ENCODE results near the gene ESRRG. TPM values are rescaled to one million over a fixed set of nuclear protein-coding genes. Genes with fewer than 3 reads are reported as not detected.

Gene ESRRG
- total and polyA plus RNA-seq, 2 of the 8 experiments (the other 6 are each of a cell fraction or from before 2014, with no cell fraction given): 0.59 to 1.4 TPM

DNA sequence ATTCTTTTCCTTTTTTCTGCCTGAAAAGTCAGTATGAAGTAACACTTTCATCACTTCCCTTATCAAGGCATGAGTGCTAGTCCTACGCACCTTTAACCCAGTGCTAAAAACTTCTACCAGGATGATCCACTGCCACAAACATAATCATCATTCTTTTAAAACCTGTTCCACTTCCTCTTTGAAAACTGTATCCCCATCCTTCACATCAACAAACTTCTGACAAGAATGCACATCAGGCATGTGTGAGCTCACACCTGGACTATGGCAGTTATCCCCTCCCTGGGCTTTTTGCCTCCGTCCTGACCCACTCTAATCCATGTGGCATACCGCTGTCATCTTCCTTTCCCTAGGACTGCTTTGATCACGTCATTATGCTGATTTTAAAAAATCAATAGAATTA is 70.2 kb downstream of the ESRRG start:
- ChIA-PET POLR2A (ENCODE audit: partially characterized antibody) (interaction anchor here (0.8 kb wide), 1 partner anchor 346 kb away, joined by 3 read pairs; no protein-coding TSS in a partner anchor), CTCF (ENCODE audit: partially characterized antibody) (no interaction called here)
- no peak overlapping the region for H2BK20ac ChIP-seq (ENCODE audit: low read length)
- no peak overlapping the region for H3K4ac ChIP-seq (replicated peaks; ENCODE audit: insufficient read length, low read depth, low read length)
- no peaks in the 10 kb centered on the region for H3K79me2 ChIP-seq (ENCODE audit: control insufficient read depth in 1 of 2, insufficient read depth in 2 of 2, low read length in 2 of 2)
- H4K8ac ChIP-seq (ENCODE audit: extremely low read depth, insufficient read depth, low read length): no peak overlapping the region
- 68% methylated on average over 4 of the region's 4 CpGs; no CpG with 5 or more reads in 1 of the 2 experiments for WGBS, 2 experiments (ENCODE audit: extremely low coverage in 1 of 2, insufficient coverage in 1 of 2, insufficient read length in 1 of 2, insufficient replicate concordance in 2 of 2, low coverage in 1 of 2, low lambda C conversion rate in 2 of 2, missing lambda C conversion rate in 1 of 2)
- H2BK12ac ChIP-seq (ENCODE audit: low read depth, low read length): no peak overlapping the region
- H3K23me2 ChIP-seq (ENCODE audit: low read depth, low read length): no peaks in the 10 kb centered on the region
- H3K56ac ChIP-seq (replicated peaks; ENCODE audit: insufficient read length, low read depth, low read length): no peak overlapping the region
- no peaks in the 10 kb centered on the region for H4K20me1 ChIP-seq (replicated peaks in 1 of 2; ENCODE audit: control insufficient read depth in 1 of 2, insufficient read depth in 2 of 2, low read length in 2 of 2)
- no peak overlapping the region for H2BK120ac ChIP-seq (replicated peaks; ENCODE audit: low read depth, low read length)
- no peak overlapping the region for H4K5ac ChIP-seq (ENCODE audit: insufficient read length, low read depth, low read length)
- H3K36me3 ChIP-seq (ENCODE audit: control insufficient read depth in 2 of 4, insufficient read depth in 4 of 4, low read length in 3 of 4): no peaks in the 10 kb centered on the region
- no peak overlapping the region for H2BK5ac ChIP-seq (ENCODE audit: low read depth, low read length)
- no peak overlapping the region for H2BK15ac ChIP-seq (ENCODE audit: low read length)
- H4K91ac ChIP-seq (replicated peaks; ENCODE audit: insufficient read length, low read length): no peak overlapping the region
- no peak overlapping the region for H3K4me2 ChIP-seq (ENCODE audit: insufficient read depth in 1 of 2, low read depth in 2 of 2, low read length in 2 of 2)
- no peaks in the 10 kb centered on the region for H3K9me3 ChIP-seq (ENCODE audit: insufficient read depth in 2 of 2, low read depth in 1 of 2, low read length in 1 of 2)
- H2AFZ ChIP-seq (ENCODE audit: low read length): no peak overlapping the region
- no peaks in the 10 kb centered on the region for H3K27me3 ChIP-seq (replicated peaks in 1 of 4; ENCODE audit: control insufficient read depth in 3 of 4, extremely low read depth in 1 of 4, insufficient read depth in 3 of 4, low read length in 3 of 4)
- no peak overlapping the region for H3K27ac ChIP-seq (ENCODE audit: low read depth, low read length)
- H3K4me1 ChIP-seq (replicated peaks in 1 of 4; ENCODE audit: control insufficient read depth in 3 of 4, insufficient read depth in 4 of 4, low read length in 3 of 4): no peaks in the 10 kb centered on the region
- H3K14ac ChIP-seq (ENCODE audit: insufficient read length): no peak overlapping the region
- FAIRE-seq (no peak), DNase-seq (ENCODE audit: low read depth in 1 of 2, low spot score in 2 of 2) (no peak)
- no peak overlapping the region for H2AK5ac ChIP-seq (ENCODE audit: low read depth, low read length)
- H3K79me1 ChIP-seq (ENCODE audit: low read depth, low read length): no peaks in the 10 kb centered on the region
- H3K9ac ChIP-seq (replicated peaks in 1 of 4; ENCODE audit: extremely low read depth in 1 of 4, low read depth in 3 of 4, low read length in 3 of 4): no peak overlapping the region
- no peak overlapping the region for H3K23ac ChIP-seq (ENCODE audit: insufficient read length)
- H3K18ac ChIP-seq (ENCODE audit: extremely low read depth, low read length): no peak overlapping the region
- no peak overlapping the region for H3K4me3 ChIP-seq (ENCODE audit: extremely low read depth in 1 of 4, insufficient read depth in 2 of 4, low read depth in 3 of 4, low read length in 4 of 4)
- TF ChIP-seq SP4 (IDR thresholded peaks at IDR 0.05; ENCODE audit: low read length): no peak
- TF ChIP-seq BCL11A (IDR thresholded peaks at IDR 0.05; ENCODE audit: low read depth in 2 of 2, low read length in 2 of 2): no peak
- no peak for TF ChIP-seq SAP30 (IDR thresholded peaks at IDR 0.05; ENCODE audit: insufficient read depth, insufficient replicate concordance, low read length)
- no peak for TF ChIP-seq POLR2AphosphoS5 (IDR thresholded peaks at IDR 0.05; ENCODE audit: low read depth, low read length)
- no peak for TF ChIP-seq CHD2 (IDR thresholded peaks at IDR 0.05; ENCODE audit: low read length)
- TF ChIP-seq SP1 (IDR thresholded peaks at IDR 0.05; ENCODE audit: low read depth, low read length): no peak
- TF ChIP-seq TAF1 (IDR thresholded peaks at IDR 0.05; ENCODE audit: low read depth, low read length): no peak
- no peak for TF ChIP-seq GABPA (IDR thresholded peaks at IDR 0.05; ENCODE audit: borderline replicate concordance, insufficient read depth, low read length)
- TF ChIP-seq NANOG (IDR thresholded peaks at IDR 0.05; ENCODE audit: insufficient read depth, low read depth, low read length, poor library complexity, severe bottlenecking): no peak
- no peak for TF ChIP-seq GTF2F1 (IDR thresholded peaks at IDR 0.05; ENCODE audit: borderline replicate concordance, low read depth, low read length)
- TF ChIP-seq HDAC6 (IDR thresholded peaks at IDR 0.05; ENCODE audit: low read depth, low read length): no peak
- no peak for TF ChIP-seq YY1 (IDR thresholded peaks at IDR 0.05; ENCODE audit: low read depth, low read length)
- no peak for TF ChIP-seq SRF (IDR thresholded peaks at IDR 0.05; ENCODE audit: low read depth, low read length)
- no peak for TF ChIP-seq CBX5 (IDR thresholded peaks at IDR 0.05; ENCODE audit: low read depth, low read length)
- no peak for TF ChIP-seq ZNF274 (IDR thresholded peaks at IDR 0.05; ENCODE audit: borderline replicate concordance, extremely low read depth, low read length)
- TF ChIP-seq HDAC2 (IDR thresholded peaks at IDR 0.05; ENCODE audit: borderline replicate concordance in 1 of 2, low read depth in 2 of 2, low read length in 2 of 2): no peak

All from H1 (cell line).